Epithelial cell of esophagus (primary cell): ENCODE results near the gene TMCO1.

Experiments
- DNase-seq: peaks from one replicate; pipeline ENCODE4 v3.0.0; 2010; ENCODE audit warnings: low read depth
- H3K4me3 ChIP-seq: 2 replicates; pipeline ENCODE4 v1.5.1; 2011; ENCODE audit warnings: mild to moderate bottlenecking, low read length, control low read depth
- CTCF ChIP-seq: IDR thresholded peaks from 2 replicates; pipeline ENCODE4 v1.5.1; 2011; ENCODE audit warnings: low read depth, mild to moderate bottlenecking, low read length, control low read depth, inconsistent platforms; ENCODE audit not compliant: insufficient read depth; ENCODE audit errors: missing control alignments

Gene TMCO1

GRCh38 chr1:165763442-165763841, 5.2 kb downstream of the TMCO1 start:
- no peak for DNase-seq
- no peak overlapping the region for H3K4me3 ChIP-seq
- no peak for TF ChIP-seq CTCF

GRCh38 chr1:165762725-165763124, 5.9 kb downstream of the TMCO1 start:
- H3K4me3 ChIP-seq: no peak overlapping the region
- no peak for TF ChIP-seq CTCF

GRCh38 chr1:165759095-165759494, 9.6 kb downstream of the TMCO1 start:
- H3K4me3 ChIP-seq: no peak overlapping the region
- TF ChIP-seq CTCF: no peak
- no peak for DNase-seq

More at GRCh38 chr1:165762725-165763124, 5.9 kb downstream of the TMCO1 start:
- DNase-seq: no peak

GRCh38 chr1:165755393-165756010, 13.2 kb downstream of the TMCO1 start:
- TF ChIP-seq CTCF: no peak
- H3K4me3 ChIP-seq: no peak overlapping the region
- DNase-seq: no peak

- H3K4me3 ChIP-seq: no peak overlapping the region
- no peak for TF ChIP-seq CTCF
- no peak for DNase-seq
Observed at GRCh38 chr1:165753934-165754333, 14.7 kb downstream of the TMCO1 start.

GRCh38 chr1:165748550-165748949, 20.1 kb downstream of the TMCO1 start:
- no peak for DNase-seq
- H3K4me3 ChIP-seq: no peak overlapping the region
- TF ChIP-seq CTCF: no peak
